Dermis microvascular lymphatic vessel endothelial cell (primary cell): ENCODE data around the gene MED12L. TPM values are rescaled to one million over a fixed set of nuclear protein-coding genes. Genes with fewer than 3 reads are reported as not detected.

ENCODE experiments used
- DNase-seq, 2 donors: peaks; one replicate each; pipeline versions ENCODE4 v3.0.0 to v3.0.0-alpha.2; 2010; ENCODE audit warnings: low read depth in 2 of 2
- total RNA-seq: library from RNA; depleted of rRNA; stranded (reverse); fragments of >200 nt; gene quantifications from 2 replicates; pipeline ENCODE4 v1.2.1, GENCODE V29; 2014

MED12L gene
- total RNA-seq, 1 donor from 2014 or later = 0.13 TPM

- DNase-seq = no peak
These were observed 85.8 kb downstream of the MED12L start for GRCh38 chr3:151171145-151171757.

- DNase-seq = no peak
These were observed 88.9 kb downstream of the MED12L start for GRCh38 chr3:151174351-151174750.

GRCh38 chr3:151175952-151176351 lies 90.5 kb downstream of the MED12L start:
- no peak for DNase-seq

- no peak for DNase-seq
These were observed 92.9 kb downstream of the MED12L start for GRCh38 chr3:151178208-151178845.

GRCh38 chr3:151182349-151183079 lies 97.0 kb downstream of the MED12L start:
- DNase-seq = no peak

- no peak for DNase-seq
These were observed 97.8 kb downstream of the MED12L start for GRCh38 chr3:151183265-151183671.

- no peak for DNase-seq
These were observed 105.6 kb downstream of the MED12L start for GRCh38 chr3:151191095-151191494.

- DNase-seq = no peak
These were observed 107.1 kb downstream of the MED12L start for GRCh38 chr3:151192545-151192944.

- DNase-seq = no peak
These were observed 110.4 kb downstream of the MED12L start for GRCh38 chr3:151195826-151196225.

GRCh38 chr3:151196434-151196833 lies 111.0 kb downstream of the MED12L start:
- DNase-seq = no peak

GRCh38 chr3:151197228-151197627 lies 111.8 kb downstream of the MED12L start:
- DNase-seq = no peak

- DNase-seq = no peak
These were observed 112.7 kb downstream of the MED12L start for GRCh38 chr3:151197981-151198767.

GRCh38 chr3:151198849-151199248 lies 113.4 kb downstream of the MED12L start:
- no peak for DNase-seq

GRCh38 chr3:151199554-151200438 lies 114.3 kb downstream of the MED12L start:
- no peak for DNase-seq

- no peak for DNase-seq
These were observed 115.1 kb downstream of the MED12L start for GRCh38 chr3:151200586-151200985.

- DNase-seq = no peak
These were observed 115.7 kb downstream of the MED12L start for GRCh38 chr3:151201051-151201730.

- DNase-seq = no peak
These were observed 117.6 kb downstream of the MED12L start, which contains the start of gene GPR171 for GRCh38 chr3:151203051-151203420. Gene GPR171 (minus strand): TSS chr3:151203216. CDS start chr3:151199386, 3,830 bp downstream.

- DNase-seq = no peak
These were observed 119.3 kb downstream of the MED12L start for GRCh38 chr3:151204530-151205402.

- DNase-seq = no peak
These were observed 120.0 kb downstream of the MED12L start for GRCh38 chr3:151205482-151205881.
